ENCODE data around the gene CUEDC2.

The CUEDC2 gene

GRCh38 chr10:102413053-102413705 lies 19.2 kb downstream of the CUEDC2 start:
- Histone ChIP-seq H3K9me3 (ENCODE audit: low read length) (no peaks in the 10 kb centered on the region), H3K4me3 (ENCODE audit: low read depth in 1 of 2, low read length in 2 of 2) (no peak overlapping the region), H3K4me1 (ENCODE audit: insufficient read depth, low read length) (peaks cover 16% of the 10 kb centered on the region), H3K27ac (ENCODE audit: low read depth, low read length) (no peak overlapping the region), H3K27me3 (ENCODE audit: control insufficient read depth in 1 of 2, insufficient read depth in 2 of 2, low read length in 2 of 2) (peaks cover 26 to 76% of the 10 kb centered on the region in 2 donors), H3K9ac (ENCODE audit: low read length) (no peak overlapping the region), H3K36me3 (ENCODE audit: insufficient read depth, low read length) (no peaks in the 10 kb centered on the region)

DNA sequence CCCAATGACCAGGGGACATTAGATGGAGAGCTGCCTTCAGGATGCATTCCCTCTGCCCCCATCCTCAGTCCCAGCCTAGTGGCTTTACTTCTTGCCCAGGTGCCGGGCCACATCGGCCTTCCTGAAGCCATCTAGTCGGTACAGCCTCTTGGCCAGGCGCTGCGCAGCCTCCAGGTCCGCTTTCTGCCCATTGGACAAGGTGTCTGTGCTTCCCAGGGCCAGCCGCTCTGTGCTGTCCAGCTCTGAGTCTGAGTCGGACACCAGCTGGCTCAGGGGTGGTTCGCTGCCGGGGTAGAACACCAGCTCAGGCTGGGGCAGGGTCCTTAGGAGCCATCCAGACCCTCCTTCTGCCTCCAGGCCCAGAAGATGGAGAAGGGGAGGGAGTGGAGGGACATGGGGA lies 20.1 kb downstream of the CUEDC2 start:
- no peak overlapping the region for H3K9ac ChIP-seq (ENCODE audit: low read length)
- H3K4me1 ChIP-seq (ENCODE audit: insufficient read depth, low read length) = peaks cover 20% of the 10 kb centered on the region
- no peak overlapping the region for H3K27ac ChIP-seq (ENCODE audit: low read depth, low read length)
- no peaks in the 10 kb centered on the region for H3K36me3 ChIP-seq (ENCODE audit: insufficient read depth, low read length)
- no peak overlapping the region for H3K4me3 ChIP-seq (ENCODE audit: low read depth in 1 of 2, low read length in 2 of 2)
- no peaks in the 10 kb centered on the region for H3K9me3 ChIP-seq (ENCODE audit: low read length)
- H3K27me3 ChIP-seq (ENCODE audit: control insufficient read depth in 1 of 2, insufficient read depth in 2 of 2, low read length in 2 of 2) = peaks cover 21 to 77% of the 10 kb centered on the region in 2 donors

DNA sequence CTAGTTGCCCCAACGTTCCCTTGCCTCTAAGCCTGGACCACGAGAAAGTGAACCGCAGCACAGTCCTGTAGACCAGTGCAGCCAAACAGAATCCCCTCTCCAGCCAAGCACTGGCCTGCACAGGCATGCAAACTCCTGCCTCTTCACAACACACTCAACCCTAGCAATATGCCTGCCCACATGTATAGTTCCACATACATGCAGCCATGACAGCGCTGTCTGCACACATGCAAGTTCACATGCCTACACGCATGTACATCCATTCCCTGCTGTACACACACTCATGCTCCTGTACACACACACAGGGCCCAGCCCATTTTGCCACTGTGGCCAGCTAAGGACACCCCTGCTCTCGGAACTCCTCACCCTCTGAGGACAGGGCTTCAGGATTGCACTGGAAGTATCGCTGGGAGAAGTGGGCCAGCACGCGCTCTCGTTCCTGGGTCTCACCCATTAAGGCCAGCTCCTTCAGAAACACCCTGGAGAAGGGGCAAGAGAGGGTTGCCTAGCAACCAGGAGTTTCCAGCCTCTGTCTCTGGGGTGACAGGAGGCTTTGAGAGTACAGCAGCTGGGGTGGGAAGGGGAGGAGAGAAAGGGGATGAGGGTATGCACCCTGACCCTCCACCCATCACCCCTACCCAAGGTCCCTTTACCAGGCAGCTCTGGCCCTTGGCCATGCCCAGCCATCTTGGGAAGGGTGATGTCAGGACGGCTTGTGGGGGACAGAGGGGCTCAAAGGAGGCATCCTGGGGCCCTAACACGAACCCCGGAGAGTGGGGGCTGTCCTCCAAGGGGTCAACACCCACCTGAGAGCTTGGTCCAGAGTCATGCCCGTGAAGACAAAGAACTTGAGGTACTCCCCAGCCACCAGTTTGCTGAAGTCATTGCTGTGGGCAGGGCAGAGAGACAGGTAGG lies 20.8 kb downstream of the CUEDC2 start:
- H3K4me1 ChIP-seq (ENCODE audit: insufficient read depth, low read length) = peaks cover 20% of the 10 kb centered on the region
- H3K36me3 ChIP-seq (ENCODE audit: insufficient read depth, low read length) = no peaks in the 10 kb centered on the region
- H3K9ac ChIP-seq (ENCODE audit: low read length) = no peak overlapping the region
- peak overlapping the region in 1 of 2 donors; percentile 69 for H3K4me3 ChIP-seq (ENCODE audit: low read depth in 1 of 2, low read length in 2 of 2)
- H3K27ac ChIP-seq (ENCODE audit: low read depth, low read length) = peak overlapping the region; percentile 99
- H3K27me3 ChIP-seq (ENCODE audit: control insufficient read depth in 1 of 2, insufficient read depth in 2 of 2, low read length in 2 of 2) = peaks cover 21 to 70% of the 10 kb centered on the region in 2 donors
- no peaks in the 10 kb centered on the region for H3K9me3 ChIP-seq (ENCODE audit: low read length)

DNA sequence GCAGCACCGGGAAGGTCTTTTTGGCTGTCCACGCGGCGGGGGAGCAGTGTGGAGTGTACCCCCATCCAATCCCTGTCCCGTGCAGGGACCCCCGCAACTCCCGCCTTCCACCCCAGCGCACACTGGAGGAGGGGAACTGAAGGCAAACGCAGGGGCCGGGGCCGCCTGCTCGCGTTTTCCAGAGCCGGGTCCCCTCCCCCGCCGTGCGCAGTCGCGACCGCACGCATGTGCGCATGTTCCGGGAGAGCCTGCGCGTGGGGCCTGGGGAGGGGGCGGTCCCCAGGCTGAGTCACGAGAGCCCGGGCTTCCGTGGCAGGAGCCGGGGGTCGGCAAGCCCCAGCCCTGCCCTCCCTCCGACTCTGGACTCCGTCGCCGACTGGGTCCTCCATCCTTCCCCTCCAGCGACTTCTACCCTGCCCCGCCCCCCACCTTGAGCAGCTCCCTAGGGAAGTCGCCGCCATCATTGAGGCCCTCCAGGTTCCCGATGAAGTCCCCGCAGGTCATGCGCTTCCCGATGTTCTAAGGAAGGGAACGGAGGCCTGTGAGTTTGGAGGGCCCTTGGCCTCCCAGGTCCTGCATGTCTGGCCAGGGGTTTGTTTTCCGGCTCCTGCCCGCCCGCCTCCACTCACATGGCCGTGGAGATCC lies 21.8 kb downstream of the CUEDC2 start:
- peak overlapping the region; percentile 33 to 69 for H3K4me3 ChIP-seq (ENCODE audit: low read depth in 1 of 2, low read length in 2 of 2)
- H3K4me1 ChIP-seq (ENCODE audit: insufficient read depth, low read length) = peaks cover 28% of the 10 kb centered on the region
- no peaks in the 10 kb centered on the region for H3K9me3 ChIP-seq (ENCODE audit: low read length)
- peaks cover 13 to 59% of the 10 kb centered on the region in 2 donors for H3K27me3 ChIP-seq (ENCODE audit: control insufficient read depth in 1 of 2, insufficient read depth in 2 of 2, low read length in 2 of 2)
- no peaks in the 10 kb centered on the region for H3K36me3 ChIP-seq (ENCODE audit: insufficient read depth, low read length)
- H3K27ac ChIP-seq (ENCODE audit: low read depth, low read length) = peak overlapping the region; percentile 99
- H3K9ac ChIP-seq (ENCODE audit: low read length) = peak overlapping the region; percentile 91

DNA sequence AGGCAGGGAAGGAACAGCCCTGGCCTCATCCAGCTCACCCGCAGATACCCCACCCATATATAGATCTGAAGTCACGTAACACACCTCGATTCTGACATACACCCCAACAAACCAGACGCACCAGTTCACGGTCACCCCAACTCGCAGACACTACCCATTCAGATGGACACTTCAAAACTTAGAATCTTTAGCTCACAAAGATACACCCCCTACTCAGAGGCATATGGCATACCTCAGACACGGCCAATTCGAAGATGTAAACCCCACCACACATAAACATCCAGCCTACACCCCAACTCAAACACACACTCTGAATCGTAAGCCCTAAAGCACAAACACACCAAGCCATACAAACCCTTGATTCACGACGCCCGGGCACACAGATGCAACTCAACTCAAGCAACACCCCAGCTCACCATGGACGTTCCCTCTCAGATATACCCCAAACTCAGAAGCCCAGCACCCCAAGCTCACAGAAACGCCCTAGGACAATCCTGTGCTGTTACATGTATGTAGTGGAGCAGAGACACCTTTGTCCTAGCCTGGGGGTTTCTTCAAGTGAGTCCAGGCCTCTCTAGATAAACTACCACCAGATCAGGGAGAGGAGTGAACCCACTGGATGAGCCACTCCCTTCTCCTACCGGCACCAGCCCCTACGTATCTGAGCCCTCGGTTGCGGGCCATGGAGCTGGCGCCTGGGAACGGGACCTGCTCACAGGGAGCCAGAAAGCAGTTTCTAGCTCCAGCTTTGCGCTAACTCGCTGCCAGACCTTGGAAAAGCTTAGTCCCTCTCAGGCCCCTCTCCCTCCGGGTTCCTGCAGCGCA lies 22.6 kb downstream of the CUEDC2 start:
- Histone ChIP-seq H3K9me3 (ENCODE audit: low read length) (no peaks in the 10 kb centered on the region), H3K27me3 (ENCODE audit: control insufficient read depth in 1 of 2, insufficient read depth in 2 of 2, low read length in 2 of 2) (peaks cover 9 to 52% of the 10 kb centered on the region in 2 donors), H3K4me3 (ENCODE audit: low read depth in 1 of 2, low read length in 2 of 2) (peak overlapping the region; percentile 33 to 69), H3K36me3 (ENCODE audit: insufficient read depth, low read length) (peaks cover 3% of the 10 kb centered on the region), H3K4me1 (ENCODE audit: insufficient read depth, low read length) (peaks cover 35% of the 10 kb centered on the region), H3K9ac (ENCODE audit: low read length) (peak overlapping the region; percentile 91), H3K27ac (ENCODE audit: low read depth, low read length) (peak overlapping the region; percentile 99)

GRCh38 chr10:102408728-102409603 lies 23.4 kb downstream of the CUEDC2 start:
- peaks cover 44% of the 10 kb centered on the region for H3K4me1 ChIP-seq (ENCODE audit: insufficient read depth, low read length)
- H3K27me3 ChIP-seq (ENCODE audit: control insufficient read depth in 1 of 2, insufficient read depth in 2 of 2, low read length in 2 of 2) = peaks cover 6 to 47% of the 10 kb centered on the region in 2 donors
- peak overlapping the region; percentile 100 for H3K27ac ChIP-seq (ENCODE audit: low read depth, low read length)
- H3K4me3 ChIP-seq (ENCODE audit: low read depth in 1 of 2, low read length in 2 of 2) = peak overlapping the region; percentile 54 to 69
- no peaks in the 10 kb centered on the region for H3K9me3 ChIP-seq (ENCODE audit: low read length)
- H3K36me3 ChIP-seq (ENCODE audit: insufficient read depth, low read length) = peaks cover 10% of the 10 kb centered on the region
- peak overlapping the region; percentile 91 for H3K9ac ChIP-seq (ENCODE audit: low read length)

DNA sequence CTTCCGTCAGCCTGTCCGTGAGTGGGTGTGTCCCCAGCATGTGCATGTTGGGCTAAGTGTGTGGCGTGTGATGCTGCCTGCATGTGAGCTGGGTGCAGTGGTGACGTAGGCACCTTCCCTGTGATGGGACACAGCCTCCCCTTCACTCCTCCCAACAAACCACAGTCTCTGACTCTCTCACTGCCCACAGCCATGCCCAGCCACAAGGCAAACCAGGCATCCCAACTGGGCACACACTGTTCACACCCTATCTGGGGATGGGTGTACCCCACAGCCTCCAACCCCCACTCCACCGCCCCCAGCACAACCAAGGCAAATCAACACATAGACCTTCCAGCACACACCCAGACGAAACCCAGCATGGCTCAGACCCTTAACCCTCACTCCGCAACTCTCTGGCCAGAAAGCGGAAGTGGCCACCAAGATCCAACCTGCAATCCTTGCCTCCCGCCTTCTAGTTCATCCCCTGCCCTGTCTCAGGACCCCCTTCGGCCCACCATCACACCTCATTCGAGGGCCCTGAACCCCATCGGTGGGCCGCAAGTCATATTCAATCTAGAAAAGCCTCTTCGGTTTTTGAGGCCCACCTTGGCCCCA lies 24.1 kb downstream of the CUEDC2 start:
- peaks cover 18% of the 10 kb centered on the region for H3K36me3 ChIP-seq (ENCODE audit: insufficient read depth, low read length)
- peaks cover 6 to 47% of the 10 kb centered on the region in 2 donors for H3K27me3 ChIP-seq (ENCODE audit: control insufficient read depth in 1 of 2, insufficient read depth in 2 of 2, low read length in 2 of 2)
- H3K9me3 ChIP-seq (ENCODE audit: low read length) = no peaks in the 10 kb centered on the region
- H3K9ac ChIP-seq (ENCODE audit: low read length) = peak overlapping the region; percentile 50
- peak overlapping the region; percentile 54 to 57 for H3K4me3 ChIP-seq (ENCODE audit: low read depth in 1 of 2, low read length in 2 of 2)
- H3K4me1 ChIP-seq (ENCODE audit: insufficient read depth, low read length) = peaks cover 51% of the 10 kb centered on the region
- peak overlapping the region; percentile 100 for H3K27ac ChIP-seq (ENCODE audit: low read depth, low read length)

DNA sequence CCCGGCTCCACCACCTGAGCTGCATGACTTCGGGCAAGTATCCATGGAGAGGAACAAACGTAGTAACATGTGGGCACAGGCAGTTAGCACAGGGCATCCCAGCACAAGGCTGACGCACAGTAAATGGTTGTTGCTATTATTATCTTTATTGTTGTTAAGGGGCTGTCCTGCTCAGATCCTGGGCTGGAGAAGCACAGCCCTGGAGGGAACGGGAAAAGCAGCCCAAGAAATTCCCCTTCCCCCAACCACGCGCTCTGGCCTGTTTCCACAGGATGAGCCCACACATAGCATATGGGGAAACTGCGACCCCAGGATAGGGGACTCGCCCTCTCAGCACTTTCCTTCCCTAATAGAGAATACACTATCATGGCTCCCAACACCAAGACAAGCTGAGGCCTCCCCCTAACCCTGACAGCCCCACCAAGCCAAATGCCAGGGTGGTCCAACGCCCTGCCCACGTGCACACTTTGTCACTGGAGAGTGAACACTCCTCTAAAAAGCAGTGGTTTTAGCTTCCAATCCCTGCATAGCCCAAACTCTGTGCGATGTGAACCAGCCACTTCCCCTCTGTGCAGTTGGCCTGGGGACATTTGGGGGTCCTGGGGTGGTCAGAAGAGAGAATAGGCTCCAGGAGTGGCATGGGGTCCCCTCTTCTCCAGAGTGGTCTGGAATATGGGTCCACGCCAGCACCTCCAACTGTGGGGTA lies 24.8 kb downstream of the CUEDC2 start:
- Histone ChIP-seq H3K9me3 (ENCODE audit: low read length) (no peaks in the 10 kb centered on the region), H3K27ac (ENCODE audit: low read depth, low read length) (peak overlapping the region; percentile 100), H3K27me3 (ENCODE audit: control insufficient read depth in 1 of 2, insufficient read depth in 2 of 2, low read length in 2 of 2) (peaks cover 6 to 44% of the 10 kb centered on the region in 2 donors), H3K9ac (ENCODE audit: low read length) (peak overlapping the region; percentile 50), H3K4me3 (ENCODE audit: low read depth in 1 of 2, low read length in 2 of 2) (peak overlapping the region; percentile 54 to 57), H3K4me1 (ENCODE audit: insufficient read depth, low read length) (peaks cover 55% of the 10 kb centered on the region), H3K36me3 (ENCODE audit: insufficient read depth, low read length) (peaks cover 22% of the 10 kb centered on the region)

DNA sequence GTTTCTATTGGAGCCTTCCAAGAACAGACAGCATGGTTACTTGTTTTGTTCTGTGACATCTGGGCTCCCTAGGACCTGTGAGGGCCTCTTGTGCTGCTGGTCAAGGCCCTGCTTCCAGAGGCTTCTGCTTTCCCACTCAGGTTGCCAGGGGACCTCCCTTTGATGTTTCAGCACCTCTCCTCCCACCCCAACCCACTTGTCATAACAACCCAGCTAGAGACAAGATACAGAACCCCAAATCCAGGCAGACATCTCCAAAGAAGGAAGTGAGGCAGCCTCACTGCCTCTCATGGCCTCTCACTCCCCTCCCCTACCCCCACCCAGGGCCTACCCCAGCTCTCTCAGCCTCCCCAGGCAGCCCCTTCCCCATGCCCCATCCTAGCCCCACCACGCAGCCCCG lies 25.6 kb downstream of the CUEDC2 start:
- H3K27me3 ChIP-seq (ENCODE audit: control insufficient read depth in 1 of 2, insufficient read depth in 2 of 2, low read length in 2 of 2) = peaks cover 6 to 36% of the 10 kb centered on the region in 2 donors
- H3K4me1 ChIP-seq (ENCODE audit: insufficient read depth, low read length) = peaks cover 63% of the 10 kb centered on the region
- peaks cover 29% of the 10 kb centered on the region for H3K36me3 ChIP-seq (ENCODE audit: insufficient read depth, low read length)
- H3K9me3 ChIP-seq (ENCODE audit: low read length) = no peaks in the 10 kb centered on the region
- H3K4me3 ChIP-seq (ENCODE audit: low read depth in 1 of 2, low read length in 2 of 2) = no peak overlapping the region
- peak overlapping the region; percentile 100 for H3K27ac ChIP-seq (ENCODE audit: low read depth, low read length)
- peak overlapping the region; percentile 30 for H3K9ac ChIP-seq (ENCODE audit: low read length)

Data from muscle layer of colon (tissue), 2 donors.